A549 (cell line): Measurements from ENCODE around the gene PLOD3.

Experiments
- BHLHE40 ChIP-seq: IDR thresholded peaks from 2 replicates; pipeline ENCODE4 v1.6.1; 2012; ENCODE audit warnings: low read depth, low read length, inconsistent platforms
- CEBPB ChIP-seq, 2 experiments: fragments of >200 bp in 1 of 2; sonication (Bioruptor Twin) in 1 of 2; formaldehyde crosslinking in 1 of 2; IDR thresholded peaks; 2 replicates each; pipeline ENCODE4 v1.6.1; 2012 to 2016
- EP300 ChIP-seq, 2 experiments: fragments of >200 bp; sonication (Bioruptor Twin); formaldehyde crosslinking; IDR thresholded peaks; 2 replicates in 1 of 2; 3 replicates in 1 of 2; pipeline ENCODE4 v1.6.1; 2016 to 2017
- KDM5A ChIP-seq: fragments of 200-600 bp; sonication (generic); IDR thresholded peaks from 2 replicates; pipeline ENCODE4 v1.6.1; 2016; ENCODE audit warnings: antibody characterized with exemption, mild to moderate bottlenecking
- MAFK ChIP-seq: fragments of 450-650 bp; IDR thresholded peaks from 2 replicates; pipeline ENCODE4 v1.6.1; 2014; ENCODE audit not compliant: partially characterized antibody
- PHF8 ChIP-seq: fragments of 200-600 bp; sonication (generic); IDR thresholded peaks from 2 replicates; pipeline ENCODE4 v1.6.1; 2016; ENCODE audit warnings: low read depth, mild to moderate bottlenecking, antibody characterized with exemption, moderate library complexity, borderline replicate concordance
- POLR2A ChIP-seq: IDR thresholded peaks from 2 replicates; pipeline ENCODE4 v1.6.1; 2012; ENCODE audit warnings: mild to moderate bottlenecking, low read length
- RNF2 ChIP-seq: fragments of 200-600 bp; sonication (generic); IDR thresholded peaks from 2 replicates; pipeline ENCODE4 v1.6.1; 2016; ENCODE audit warnings: low read depth, mild to moderate bottlenecking, antibody characterized with exemption, moderate library complexity, borderline replicate concordance
- SMC3 ChIP-seq: fragments of >200 bp; sonication (Bioruptor Twin); formaldehyde crosslinking; IDR thresholded peaks from 3 replicates; pipeline ENCODE4 v1.6.1; 2018; ENCODE audit warnings: inconsistent platforms
- TP53 ChIP-seq: fragments of 250-450 bp; sonication (Bioruptor Pico); IDR thresholded peaks from 2 replicates; pipeline ENCODE4 v1.5.0; 2021; ENCODE audit warnings: mild to moderate bottlenecking, moderate library complexity
- TF ChIP-seq, protein P1 (sequence below): fragments of 450-650 bp; IDR thresholded peaks from 2 replicates; pipeline ENCODE4 v1.6.1; 2014; ENCODE audit warnings: antibody characterized with exemption
- TF ChIP-seq, protein P2 (sequence below): fragments of 200-600 bp; sonication (generic); IDR thresholded peaks from 2 replicates; pipeline ENCODE4 v1.6.1; 2016; ENCODE audit warnings: antibody characterized with exemption, mild to moderate bottlenecking, moderate library complexity
- TF ChIP-seq, protein P3 (sequence below): IDR thresholded peaks from 2 replicates; pipeline ENCODE4 v1.6.1; 2012
- TF ChIP-seq, protein P4 (sequence below): fragments of >200 bp; sonication (Bioruptor Twin); formaldehyde crosslinking; IDR thresholded peaks from 3 replicates; pipeline ENCODE4 v1.5.1; 2016

DNA sequence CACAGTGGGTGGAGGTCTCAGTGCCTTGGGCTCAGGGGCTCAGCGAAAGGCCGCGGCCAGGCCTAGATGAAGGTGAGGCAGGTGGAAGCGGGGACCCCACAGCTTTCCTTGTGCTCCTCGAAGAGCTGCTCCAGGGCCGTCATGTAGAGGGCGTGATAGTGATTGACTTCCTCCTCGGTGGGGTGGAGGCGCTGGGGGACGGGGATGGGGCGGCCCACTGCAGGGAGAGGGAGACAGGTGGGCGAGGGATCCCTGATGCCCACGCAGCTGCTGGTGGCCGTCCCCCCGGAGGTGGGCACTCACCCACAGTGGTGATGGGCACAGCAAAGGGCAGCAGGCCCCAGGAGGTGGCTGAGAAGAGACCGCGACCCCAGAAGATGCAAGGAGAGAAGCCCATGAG, 21.5 kb downstream of the PLOD3 start:
- no peak for TF ChIP-seq SMC3
- no peak for TF ChIP-seq BHLHE40
- TF ChIP-seq CEBPB (IDR thresholded peaks at IDR 0.05), result no peak
- TF ChIP-seq, protein P1, sequence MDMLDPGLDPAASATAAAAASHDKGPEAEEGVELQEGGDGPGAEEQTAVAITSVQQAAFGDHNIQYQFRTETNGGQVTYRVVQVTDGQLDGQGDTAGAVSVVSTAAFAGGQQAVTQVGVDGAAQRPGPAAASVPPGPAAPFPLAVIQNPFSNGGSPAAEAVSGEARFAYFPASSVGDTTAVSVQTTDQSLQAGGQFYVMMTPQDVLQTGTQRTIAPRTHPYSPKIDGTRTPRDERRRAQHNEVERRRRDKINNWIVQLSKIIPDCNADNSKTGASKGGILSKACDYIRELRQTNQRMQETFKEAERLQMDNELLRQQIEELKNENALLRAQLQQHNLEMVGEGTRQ, result no peak
- TF ChIP-seq, protein P2, sequence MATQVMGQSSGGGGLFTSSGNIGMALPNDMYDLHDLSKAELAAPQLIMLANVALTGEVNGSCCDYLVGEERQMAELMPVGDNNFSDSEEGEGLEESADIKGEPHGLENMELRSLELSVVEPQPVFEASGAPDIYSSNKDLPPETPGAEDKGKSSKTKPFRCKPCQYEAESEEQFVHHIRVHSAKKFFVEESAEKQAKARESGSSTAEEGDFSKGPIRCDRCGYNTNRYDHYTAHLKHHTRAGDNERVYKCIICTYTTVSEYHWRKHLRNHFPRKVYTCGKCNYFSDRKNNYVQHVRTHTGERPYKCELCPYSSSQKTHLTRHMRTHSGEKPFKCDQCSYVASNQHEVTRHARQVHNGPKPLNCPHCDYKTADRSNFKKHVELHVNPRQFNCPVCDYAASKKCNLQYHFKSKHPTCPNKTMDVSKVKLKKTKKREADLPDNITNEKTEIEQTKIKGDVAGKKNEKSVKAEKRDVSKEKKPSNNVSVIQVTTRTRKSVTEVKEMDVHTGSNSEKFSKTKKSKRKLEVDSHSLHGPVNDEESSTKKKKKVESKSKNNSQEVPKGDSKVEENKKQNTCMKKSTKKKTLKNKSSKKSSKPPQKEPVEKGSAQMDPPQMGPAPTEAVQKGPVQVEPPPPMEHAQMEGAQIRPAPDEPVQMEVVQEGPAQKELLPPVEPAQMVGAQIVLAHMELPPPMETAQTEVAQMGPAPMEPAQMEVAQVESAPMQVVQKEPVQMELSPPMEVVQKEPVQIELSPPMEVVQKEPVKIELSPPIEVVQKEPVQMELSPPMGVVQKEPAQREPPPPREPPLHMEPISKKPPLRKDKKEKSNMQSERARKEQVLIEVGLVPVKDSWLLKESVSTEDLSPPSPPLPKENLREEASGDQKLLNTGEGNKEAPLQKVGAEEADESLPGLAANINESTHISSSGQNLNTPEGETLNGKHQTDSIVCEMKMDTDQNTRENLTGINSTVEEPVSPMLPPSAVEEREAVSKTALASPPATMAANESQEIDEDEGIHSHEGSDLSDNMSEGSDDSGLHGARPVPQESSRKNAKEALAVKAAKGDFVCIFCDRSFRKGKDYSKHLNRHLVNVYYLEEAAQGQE, result no peak
- TF ChIP-seq, protein P3, sequence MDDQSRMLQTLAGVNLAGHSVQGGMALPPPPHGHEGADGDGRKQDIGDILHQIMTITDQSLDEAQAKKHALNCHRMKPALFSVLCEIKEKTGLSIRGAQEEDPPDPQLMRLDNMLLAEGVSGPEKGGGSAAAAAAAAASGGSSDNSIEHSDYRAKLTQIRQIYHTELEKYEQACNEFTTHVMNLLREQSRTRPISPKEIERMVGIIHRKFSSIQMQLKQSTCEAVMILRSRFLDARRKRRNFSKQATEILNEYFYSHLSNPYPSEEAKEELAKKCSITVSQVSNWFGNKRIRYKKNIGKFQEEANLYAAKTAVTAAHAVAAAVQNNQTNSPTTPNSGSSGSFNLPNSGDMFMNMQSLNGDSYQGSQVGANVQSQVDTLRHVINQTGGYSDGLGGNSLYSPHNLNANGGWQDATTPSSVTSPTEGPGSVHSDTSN, result no peak
- TF ChIP-seq PHF8, result no peak
- no peak for TF ChIP-seq TP53 (CRISPR knock-in tag)
- no peak for TF ChIP-seq KDM5A
- TF ChIP-seq MAFK, result no peak
- TF ChIP-seq POLR2A, result no peak
- TF ChIP-seq, protein P4, sequence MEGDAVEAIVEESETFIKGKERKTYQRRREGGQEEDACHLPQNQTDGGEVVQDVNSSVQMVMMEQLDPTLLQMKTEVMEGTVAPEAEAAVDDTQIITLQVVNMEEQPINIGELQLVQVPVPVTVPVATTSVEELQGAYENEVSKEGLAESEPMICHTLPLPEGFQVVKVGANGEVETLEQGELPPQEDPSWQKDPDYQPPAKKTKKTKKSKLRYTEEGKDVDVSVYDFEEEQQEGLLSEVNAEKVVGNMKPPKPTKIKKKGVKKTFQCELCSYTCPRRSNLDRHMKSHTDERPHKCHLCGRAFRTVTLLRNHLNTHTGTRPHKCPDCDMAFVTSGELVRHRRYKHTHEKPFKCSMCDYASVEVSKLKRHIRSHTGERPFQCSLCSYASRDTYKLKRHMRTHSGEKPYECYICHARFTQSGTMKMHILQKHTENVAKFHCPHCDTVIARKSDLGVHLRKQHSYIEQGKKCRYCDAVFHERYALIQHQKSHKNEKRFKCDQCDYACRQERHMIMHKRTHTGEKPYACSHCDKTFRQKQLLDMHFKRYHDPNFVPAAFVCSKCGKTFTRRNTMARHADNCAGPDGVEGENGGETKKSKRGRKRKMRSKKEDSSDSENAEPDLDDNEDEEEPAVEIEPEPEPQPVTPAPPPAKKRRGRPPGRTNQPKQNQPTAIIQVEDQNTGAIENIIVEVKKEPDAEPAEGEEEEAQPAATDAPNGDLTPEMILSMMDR, result no peak
- TF ChIP-seq EP300 (IDR thresholded peaks at IDR 0.05), result no peak
- no peak for TF ChIP-seq RNF2
